NCI-H510A treated with DMSO at 0.1 percent for 48 hours (cell line): ENCODE measurements around the gene FCRL6.

Experiments used
- DNase-seq: peaks from one replicate; lab custom pipeline; 2025; lab: John Stamatoyannopoulos, UW

FCRL6 gene

DNA sequence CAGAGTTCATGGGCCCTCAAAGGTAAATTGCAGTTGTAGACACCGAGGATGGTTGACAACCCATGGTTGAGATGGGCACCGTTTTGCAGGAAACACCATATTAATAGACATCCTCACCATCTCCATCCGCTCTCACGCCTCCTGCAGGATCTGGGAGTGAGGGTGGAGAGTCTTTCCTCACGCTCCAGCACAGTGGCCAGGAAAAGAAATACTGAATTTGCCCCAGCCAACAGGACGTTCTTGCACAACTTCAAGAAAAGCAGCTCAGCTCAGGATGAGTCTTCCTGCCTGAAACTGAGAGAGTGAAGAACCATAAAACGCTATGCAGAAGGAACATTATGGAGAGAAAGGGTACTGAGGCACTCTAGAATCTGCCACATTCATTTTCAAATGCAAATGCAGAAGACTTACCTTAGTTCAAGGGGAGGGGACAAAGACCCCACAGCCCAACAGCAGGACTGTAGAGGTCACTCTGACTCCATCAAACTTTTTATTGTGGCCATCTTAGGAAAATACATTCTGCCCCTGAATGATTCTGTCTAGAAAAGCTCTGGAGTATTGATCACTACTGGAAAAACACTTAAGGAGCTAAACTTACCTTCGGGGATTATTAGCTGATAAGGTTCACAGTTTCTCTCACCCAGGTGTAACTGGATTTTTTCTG is 33.8 kb downstream of the FCRL6 start:
- no peak for DNase-seq

DNA sequence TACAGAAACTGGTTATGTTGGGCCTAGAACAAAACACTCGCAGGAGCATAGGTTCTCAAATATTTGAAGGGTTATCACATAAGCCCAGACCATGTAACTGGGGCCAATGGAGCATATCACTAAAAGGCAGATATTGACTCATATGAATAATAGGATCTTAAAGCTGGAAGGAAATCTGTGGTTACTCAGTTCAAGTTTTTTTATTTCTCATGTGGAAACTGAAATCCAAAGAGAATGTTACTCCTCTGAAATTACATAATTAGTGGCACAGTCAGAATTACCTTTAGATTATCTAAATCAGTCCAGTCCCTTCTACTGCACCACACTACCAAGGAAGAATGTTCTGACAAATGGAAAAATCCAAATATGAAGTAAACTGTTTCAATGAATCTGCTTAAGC is 36.6 kb downstream of the FCRL6 start:
- DNase-seq, result no peak

DNA sequence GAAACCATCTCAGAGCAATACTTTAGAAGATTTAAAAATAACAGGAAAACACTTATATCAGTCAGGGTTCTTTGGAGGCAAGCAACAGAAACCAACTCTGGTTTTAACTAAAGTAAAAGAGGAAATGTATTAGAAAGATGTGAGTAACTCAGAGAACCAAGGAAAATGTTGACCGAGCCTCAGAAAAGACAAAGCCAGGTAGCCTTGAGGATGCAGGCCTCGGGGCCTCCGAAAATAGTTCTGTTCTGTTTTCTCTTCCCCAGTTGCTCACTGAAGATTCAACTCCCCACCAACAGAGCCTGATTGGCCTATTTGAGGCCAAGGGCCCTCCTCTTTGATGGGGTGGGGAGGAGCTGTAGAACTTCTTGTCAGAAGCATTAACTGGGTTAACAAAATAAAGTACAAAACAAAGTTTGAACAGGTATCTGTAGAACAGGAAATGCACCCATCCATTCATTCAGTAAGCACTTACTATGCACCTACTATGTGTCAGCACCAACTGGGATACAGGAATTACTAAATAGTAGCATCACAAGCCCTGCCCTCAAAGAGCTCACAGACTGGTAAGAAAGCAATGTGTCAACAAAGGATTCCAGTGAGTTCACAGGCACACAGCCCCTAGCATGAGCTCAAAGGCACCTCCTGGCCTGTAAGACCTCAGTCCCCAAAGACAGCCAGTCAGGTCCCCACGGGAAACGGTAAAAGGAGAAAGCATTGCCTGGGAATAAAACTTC is 37.1 kb downstream of the FCRL6 start:
- DNase-seq, result no peak

DNA sequence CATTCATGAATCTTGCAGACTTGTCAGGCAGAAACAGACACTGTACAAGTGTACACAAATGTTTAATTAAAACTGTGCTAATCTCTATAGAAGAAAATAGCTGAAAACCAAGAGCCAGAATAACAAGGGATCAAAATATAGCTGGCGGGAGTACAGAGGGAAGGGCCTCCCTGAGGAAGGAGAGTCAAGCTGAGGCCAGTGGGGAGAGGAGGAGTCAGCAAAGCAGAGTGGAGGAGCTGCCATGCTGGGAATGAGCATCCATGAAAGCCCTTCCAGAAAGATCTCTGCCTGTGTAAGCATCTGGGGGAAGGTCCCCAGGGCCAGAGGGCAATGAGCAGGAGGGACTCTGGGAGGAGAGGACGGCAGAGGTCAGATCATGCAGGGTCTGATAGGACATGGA is 39.6 kb downstream of the FCRL6 start:
- no peak for DNase-seq

DNA sequence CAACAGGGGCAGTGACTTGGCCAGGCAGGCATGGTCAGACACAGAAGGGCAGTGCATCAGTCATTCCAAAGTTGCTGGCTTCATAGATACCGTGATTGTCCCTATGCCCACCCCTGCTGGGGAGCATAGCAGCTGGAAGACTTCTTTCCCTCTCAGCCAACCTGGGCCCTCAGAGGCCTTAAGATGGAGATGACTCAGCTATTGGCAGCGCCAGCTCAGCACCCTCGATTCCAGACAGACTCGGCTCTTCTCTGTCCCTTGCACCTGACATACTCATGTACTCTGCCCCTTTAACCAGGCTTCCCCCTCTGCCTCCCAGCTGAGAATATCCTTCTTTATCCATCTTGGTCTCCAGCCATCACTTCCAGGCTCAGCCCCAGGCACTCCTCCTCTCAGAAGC is 41.3 kb downstream of the FCRL6 start:
- DNase-seq, result no peak

DNA sequence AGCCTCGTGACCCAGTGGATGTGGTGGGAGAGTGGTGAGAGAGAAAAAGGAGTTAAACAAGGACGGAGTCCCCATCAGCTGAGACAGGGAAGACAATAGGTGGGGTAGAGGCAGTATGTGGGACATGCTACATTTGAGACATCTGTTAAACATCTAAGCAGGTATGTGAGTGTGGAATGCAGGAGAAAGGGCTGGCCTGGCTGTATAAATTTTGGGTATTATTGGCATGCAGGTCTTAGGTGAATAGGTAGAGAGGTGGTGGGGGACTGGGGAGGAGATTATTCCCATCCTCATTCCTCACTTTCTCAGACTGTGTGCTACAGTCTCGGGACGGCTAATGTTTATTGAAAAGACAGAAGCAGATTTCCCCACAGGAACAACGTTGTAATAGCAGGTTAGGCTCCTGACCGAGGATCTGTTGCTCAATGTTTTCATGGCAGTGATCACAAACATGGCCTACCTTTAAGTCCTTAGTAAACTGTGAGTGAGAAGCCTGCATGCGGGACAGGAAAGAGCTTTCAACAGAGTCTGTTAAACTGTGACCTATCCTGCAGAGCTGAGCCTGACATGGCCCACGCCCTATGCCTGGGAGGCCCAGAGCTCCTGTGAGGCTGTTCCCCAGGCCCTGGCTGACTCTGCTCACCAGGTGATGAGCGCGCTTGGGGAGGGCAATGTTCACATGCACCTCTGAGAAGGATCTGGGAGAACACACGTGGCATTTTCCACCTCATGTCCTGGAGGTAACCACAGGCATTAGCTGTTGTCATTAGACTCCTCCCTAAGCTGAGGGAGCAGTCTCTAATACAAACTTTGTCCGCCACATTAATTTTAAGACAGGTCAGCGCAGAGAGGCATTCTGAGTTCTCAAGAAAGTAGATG is 43.8 kb downstream of the FCRL6 start:
- no peak for DNase-seq

DNA sequence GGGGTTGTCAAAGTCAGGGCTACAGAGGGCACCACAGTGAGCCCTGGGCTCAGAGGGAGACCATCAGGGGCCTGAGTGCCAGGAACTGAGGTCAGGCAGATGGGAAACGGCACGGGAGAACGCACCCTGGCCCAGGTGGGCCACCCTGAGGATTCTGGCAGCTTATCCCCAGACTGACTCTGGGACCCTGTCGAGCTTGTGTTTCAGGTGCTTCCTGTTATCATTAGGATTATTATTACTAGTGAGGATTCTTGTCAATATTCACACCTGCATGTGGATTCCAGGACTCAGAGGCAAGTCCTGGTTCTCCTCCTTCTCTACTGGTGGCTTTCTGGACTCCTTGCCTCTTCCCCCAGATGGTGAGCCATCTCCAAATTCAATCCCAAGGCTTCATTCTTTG is 45.1 kb downstream of the FCRL6 start:
- no peak for DNase-seq

DNA sequence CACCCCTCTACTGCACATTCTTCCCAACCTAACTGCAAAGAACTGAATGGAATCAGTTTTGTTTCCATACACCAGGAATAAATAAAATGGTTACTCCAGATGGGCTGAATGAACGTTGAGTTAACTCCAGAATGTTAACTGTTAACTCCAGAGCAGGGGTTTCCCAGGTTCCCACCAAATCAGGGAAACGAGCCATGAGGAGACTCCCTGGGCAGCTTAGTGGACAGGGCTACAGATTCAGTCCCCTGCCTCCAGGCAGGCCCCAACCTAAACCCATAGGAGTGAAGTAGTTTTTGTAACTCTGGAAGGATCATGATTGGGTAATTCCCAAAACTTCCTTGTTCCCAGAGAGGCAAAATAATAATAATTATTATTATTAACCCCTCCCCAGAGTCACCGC is 46.2 kb downstream of the FCRL6 start:
- DNase-seq, result no peak

DNA sequence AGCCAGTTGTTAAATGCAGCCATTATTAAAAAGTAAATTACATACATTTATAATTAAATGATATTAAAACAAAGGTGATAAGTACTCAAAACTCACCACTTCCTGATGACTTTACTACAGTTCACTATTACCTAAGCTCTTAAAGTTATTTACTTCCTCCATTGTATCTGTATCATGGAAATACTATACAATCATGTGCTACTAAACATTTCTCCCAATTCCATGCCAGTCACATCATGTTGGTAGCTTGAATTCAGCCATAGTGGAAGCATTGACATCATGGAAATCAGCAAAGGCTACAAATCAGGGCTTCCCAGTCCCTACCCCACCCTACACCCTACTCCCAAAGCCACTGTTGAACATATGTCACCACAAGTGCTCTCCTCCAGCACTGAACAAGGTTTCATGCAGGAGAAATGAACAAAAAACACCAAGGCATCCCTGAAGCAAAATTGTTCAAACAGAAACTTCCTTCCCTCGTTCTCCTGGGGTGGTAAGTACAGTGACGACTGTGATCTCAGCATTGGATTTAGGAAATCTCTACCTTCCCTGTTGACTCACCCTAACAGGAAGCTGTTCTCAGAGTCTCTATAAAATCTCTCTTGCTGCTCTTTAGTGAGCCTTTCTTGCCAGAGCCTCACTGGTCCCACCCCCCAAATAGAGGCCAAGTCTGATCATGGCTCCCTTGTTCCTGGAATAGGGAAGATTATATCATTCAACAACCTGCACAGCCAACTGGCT is 47.6 kb downstream of the FCRL6 start:
- DNase-seq, result no peak

DNA sequence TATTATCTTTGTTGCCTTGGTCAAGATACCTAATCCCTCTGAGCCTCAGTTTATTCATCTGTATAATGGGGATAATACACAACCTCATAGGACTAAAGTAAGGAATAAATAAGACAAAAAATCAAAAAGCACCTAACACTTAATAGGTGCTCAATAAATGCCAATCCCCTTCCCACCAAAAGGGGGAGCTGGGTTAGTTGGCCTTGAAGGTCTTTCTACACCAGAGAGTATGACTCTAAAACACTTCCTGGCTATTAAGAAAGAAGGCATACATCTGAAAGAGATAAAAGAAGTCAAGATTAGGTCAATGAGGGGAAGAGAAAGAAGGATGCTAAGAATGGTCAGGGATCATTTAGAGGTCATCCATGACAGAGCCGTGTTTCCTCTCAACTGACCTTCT is 49.2 kb downstream of the FCRL6 start:
- DNase-seq, result no peak

DNA sequence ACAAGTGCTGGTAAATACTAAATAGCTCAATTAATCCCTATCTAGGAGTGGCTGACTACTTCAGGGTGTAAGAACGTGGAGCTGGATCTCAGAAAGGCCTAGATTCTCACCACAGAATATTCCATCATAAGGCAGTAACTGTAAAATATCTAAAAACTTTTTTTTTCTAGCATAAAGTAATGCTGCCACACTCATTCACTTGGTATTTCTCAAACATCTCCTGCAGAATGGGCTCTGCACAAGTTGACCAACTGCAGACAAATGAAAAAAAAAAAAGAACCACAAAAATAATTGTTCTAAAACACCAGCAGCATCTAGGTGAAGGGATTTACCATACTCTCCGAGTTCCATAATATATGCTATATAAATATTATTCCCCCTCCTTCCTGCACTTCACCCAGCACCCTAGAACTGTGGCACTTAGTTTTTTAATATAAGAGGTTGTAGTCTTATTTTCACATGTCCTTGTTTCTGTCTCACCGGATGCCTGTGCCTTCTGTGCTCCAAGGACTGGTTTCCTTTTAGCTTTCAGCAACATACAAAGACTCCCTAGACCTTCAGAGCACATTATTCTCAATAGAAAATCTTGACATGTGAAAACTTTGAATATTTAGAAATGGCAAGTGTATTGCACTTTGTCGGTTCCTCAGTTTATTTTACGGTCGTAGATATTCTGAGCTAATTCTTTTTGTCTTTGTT is 51.4 kb downstream of the FCRL6 start:
- DNase-seq, result no peak

DNA sequence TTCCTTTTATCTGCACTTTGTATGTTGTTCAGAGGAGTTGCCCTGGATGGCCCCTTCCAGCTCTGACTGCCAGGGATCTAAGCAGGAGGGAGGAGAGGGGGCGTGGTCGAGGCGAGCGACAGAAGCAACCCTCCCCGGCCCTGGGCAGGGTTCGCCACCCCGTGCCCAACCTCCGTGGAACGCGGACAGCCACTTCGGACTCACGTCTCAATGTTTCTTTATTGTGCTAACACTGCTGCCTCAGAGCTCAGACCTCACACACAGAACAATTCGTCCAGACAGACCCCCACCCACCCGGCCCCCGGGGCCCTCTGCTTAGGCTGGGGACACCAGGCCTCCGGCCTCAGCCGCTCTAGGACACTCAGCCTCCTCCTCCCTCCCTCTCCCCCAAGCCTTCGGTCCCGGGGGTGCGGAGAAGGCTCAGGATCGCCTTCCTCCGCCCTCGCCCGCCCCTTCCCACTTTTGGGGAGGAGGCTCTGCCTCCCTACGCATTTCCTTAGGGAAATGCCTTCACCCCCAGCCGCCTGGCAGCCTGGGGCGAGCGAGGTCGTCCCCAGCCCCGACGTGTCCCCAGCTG is 52.0 kb downstream of the FCRL6 start:
- DNase-seq, result peak; percentile 81

DNA sequence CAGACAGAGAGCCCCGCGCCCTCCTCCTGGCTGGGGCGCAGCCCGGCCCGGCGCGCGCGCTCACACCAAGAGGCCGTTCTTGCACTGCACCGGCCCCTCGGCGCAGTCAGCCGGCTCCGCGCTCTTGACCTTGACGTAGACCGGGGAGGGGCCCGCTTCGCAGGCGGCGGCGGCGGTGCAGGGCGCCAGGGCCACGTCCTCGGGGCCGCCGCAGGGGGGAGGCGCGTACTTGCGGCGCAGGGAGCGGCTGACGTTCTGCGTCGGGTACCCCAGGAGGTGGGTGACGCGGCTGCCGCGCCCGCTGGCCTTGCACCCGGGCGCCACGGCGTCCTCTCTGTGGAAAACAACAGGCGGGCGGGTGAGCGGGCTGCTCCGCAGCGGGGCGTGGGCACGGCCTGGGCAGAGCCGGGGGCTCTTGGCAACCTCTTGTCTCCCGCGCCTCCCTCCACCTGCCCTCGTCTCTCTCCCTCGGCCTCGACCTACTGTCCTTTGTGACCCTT is 52.6 kb downstream of the FCRL6 start:
- DNase-seq, result peak; percentile 84

DNA sequence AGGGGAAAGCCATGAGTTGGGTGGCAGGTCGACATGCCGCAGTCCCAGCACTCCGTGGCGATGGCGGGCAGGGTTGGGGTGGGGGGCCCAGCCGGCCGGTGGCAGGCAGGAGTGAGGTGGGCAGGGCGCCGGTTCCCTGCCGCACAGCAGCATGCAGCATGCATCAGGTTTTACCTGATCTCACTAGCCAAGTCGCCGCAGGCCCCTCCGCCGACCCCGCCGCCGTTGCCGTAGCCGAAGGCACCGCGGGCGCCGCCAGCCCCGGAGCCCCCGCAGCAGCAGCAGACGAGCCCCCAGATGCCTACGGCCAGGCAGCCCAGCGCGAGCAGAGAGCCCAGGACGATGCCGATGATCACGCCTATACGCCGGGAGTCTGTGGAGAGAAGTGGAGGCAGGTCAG is 53.5 kb downstream of the FCRL6 start:
- DNase-seq, result no peak

DNA sequence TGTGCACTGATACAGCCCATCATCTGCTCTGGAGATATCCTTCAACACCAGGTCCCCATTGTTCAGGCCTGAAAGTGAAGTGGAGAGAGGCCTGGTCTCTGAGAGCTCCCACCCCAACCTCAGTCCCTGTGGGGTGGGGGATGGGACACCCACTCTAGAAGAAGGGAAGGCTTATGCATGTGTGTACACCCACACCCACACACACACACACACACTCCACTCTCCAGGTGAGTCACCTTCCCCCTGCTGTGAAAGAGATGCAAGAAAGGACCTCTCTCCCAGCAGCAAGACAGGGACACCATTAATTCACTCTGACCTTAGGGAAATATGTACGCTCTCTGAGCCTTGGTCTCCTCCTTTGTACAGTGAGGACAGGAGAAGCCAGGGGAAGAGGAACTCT is 54.4 kb downstream of the FCRL6 start:
- DNase-seq, result no peak

DNA sequence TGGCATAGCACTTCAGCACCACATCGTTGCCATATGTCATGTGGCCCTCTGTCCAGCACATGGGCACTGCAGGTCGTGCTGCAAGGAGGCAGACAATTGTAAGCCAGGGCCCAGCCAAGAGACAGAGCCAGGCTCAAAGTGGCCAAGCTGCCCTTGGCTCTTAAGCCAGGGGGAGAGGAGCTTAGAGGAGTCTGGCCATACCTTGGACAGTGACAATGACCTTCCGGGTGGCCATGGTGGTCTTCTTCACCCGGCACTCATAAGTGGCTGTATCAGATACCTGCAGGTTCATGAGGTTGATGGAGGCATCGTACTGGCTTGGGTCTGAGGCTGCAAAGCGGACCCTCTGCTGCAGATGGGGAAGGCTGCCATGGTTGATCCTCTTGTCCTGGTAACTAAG is 55.7 kb downstream of the FCRL6 start:
- DNase-seq, result no peak

DNA sequence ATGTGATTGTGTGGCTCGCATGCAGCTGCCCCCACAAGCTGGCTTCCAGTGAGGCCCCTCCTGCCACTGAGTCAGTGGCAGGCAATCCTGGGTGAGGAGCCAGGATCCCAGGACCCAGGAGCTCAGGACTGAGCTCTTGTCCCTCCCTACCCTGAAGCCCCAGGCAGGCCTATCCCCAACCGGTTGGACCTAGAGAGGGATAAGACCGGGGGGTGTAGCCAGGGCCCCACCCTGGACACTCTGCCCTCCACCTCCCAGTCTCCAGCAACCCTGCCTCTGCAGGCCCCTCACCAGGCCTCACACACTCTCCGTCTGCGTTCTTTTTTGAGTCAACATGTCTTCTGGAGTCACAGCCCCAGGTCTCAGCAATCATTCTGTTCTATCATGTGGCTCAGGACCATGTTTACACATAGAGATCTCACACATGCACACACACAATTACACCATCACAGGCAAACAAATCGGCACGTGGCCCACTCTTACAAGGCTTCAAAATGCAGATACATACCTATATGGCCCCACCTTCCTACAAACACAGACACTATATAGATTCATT is 57.7 kb downstream of the FCRL6 start:
- no peak for DNase-seq

DNA sequence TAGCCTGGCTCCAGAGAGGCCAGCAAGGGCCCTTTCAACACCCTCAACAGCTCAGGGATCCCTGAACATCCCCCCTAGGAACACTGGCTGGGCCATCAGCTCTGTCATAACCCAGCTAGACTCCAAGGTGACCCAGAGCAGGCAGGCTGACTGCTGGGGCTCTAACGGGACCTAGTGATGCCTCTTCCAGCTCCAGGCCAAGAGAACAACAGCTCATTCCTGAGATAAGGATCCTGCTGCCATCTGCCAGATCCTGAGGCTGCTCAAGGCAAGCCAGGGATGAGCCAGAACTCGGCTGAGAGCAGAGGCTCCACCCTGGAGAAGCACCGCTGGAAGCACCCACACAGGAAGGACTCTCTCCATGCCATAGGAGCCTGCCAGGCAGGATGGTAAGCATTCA is 58.3 kb downstream of the FCRL6 start:
- DNase-seq, result no peak

DNA sequence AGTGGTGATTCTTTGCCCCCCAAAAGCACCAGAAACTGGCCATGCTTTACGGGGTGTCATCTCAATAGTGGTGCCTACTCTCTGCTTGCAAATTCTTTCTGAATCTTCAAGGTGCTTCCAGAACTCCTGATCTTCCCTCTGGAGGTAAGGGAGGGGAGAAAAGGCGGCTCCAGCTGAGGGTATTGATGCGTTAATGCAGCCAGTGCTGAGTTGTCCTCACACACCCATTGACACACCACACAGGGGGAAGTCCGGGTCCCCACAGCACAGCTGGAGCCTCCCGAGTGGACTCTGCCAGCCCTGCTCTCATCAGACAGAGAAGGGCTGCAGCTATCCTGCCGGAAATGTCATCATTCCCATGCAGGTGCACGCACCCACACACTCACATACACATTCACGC is 59.1 kb downstream of the FCRL6 start:
- DNase-seq, result no peak

DNA sequence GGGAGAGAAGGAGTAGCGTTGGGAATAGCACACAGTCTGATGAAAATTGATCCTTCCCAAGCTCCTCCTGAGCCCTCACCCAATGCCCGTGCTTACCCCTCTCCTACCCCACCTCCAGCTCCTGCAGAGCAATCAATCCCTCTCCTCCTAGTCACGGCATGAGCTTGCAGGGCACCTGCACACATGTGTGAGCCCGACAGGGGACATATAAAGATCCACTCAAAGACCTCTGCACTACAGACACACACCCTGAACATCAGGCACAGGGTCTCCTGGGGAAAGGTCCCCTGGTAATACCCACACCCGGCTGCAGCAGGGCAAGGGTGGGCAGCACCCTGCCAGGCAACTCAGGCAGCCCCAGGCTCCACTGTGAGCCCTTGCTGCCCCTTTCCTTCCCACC is 59.9 kb downstream of the FCRL6 start:
- DNase-seq, result no peak

DNA sequence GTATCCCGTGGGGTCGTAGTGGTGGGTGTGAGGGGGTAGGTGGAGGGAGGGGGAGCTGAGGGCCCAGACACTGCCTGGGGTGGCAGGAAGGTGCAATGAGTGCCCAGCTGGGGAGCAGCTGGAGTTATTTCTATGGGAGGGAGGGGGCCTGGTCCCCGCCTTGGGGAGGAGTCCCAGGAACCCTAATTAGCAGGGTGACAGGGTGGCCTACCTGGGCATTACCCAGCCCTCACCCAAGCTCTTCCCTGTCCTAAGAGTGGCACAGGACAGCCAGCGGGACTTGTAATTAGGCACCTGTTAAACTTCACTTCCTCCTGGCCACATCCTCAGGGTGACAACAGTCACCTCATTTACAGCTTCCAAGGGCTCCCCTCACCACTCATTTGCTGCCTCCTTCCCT is 60.4 kb downstream of the FCRL6 start, which contains the start of gene VSIG8:
Gene VSIG8 (minus strand): TSS at position 101 of the 400 bp plus-strand sequence. CDS start 136 bp downstream, outside the sequence.
- DNase-seq, result no peak
